Measurements from ENCODE around the gene VPS36.

The VPS36 gene

DNA sequence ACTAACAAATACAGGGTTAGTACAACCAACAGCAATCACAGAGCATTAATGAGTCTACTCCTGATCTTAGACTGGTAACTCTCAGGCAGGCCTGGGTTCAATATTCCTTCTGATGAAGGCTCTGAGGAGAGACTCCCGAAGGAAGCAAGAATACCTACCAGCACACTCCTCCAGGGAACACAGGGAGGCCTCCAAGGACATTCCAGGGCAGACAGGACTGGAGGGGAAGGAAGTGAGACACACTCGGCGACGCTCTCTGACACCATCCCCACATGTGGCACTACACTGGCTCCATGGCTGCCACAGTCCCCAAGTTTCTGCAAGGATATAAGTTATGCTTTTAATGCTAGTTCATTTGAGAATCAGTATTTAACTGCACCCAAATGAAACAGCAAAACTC lies 64.6 kb downstream of the VPS36 start:
- Histone ChIP-seq H2BK5ac (ENCODE audit: low read depth, low read length, poor library complexity) (no peak overlapping the region), H3K4me3 (ENCODE audit: low read depth, low read length) (no peak overlapping the region), H2AK5ac (ENCODE audit: low read length) (no peak overlapping the region), H3K36me3 (ENCODE audit: control insufficient read depth in 1 of 2, insufficient read depth in 2 of 2, low read length in 2 of 2) (no peaks in the 10 kb centered on the region), H2AFZ (ENCODE audit: insufficient read depth, low read length, poor library complexity) (no peak overlapping the region), H4K12ac (ENCODE audit: low read depth, low read length) (no peak overlapping the region), H3K23ac (ENCODE audit: low read length) (no peak overlapping the region), H3K4ac (ENCODE audit: low read depth, low read length) (no peak overlapping the region), H2BK120ac (ENCODE audit: insufficient read depth, low read length, poor library complexity) (no peak overlapping the region), H3K9ac (ENCODE audit: low read length) (no peak overlapping the region), H4K91ac (ENCODE audit: low read depth, low read length) (no peak overlapping the region), H3K27me3 (ENCODE audit: insufficient read depth, low read length) (no peaks in the 10 kb centered on the region), H3K14ac (ENCODE audit: low read length) (no peak overlapping the region), H3K27ac (ENCODE audit: low read depth, low read length) (no peak overlapping the region), H3K4me2 (ENCODE audit: low read length) (no peak overlapping the region), H4K8ac (ENCODE audit: low read depth, low read length) (no peak overlapping the region), H3K4me1 (ENCODE audit: control insufficient read depth in 1 of 2, insufficient read depth in 2 of 2, low read length in 2 of 2) (no peaks in the 10 kb centered on the region), H3K9me3 (ENCODE audit: insufficient read depth, low read depth, low read length) (no peaks in the 10 kb centered on the region), H3K79me2 (ENCODE audit: control insufficient read depth, insufficient read depth, low read length, poor library complexity) (no peaks in the 10 kb centered on the region), H2BK12ac (ENCODE audit: low read length) (no peak overlapping the region), H3K79me1 (ENCODE audit: low read length) (no peaks in the 10 kb centered on the region), H3K18ac (ENCODE audit: low read length) (no peak overlapping the region)
- WGBS (ENCODE audit: extremely low coverage, insufficient coverage, insufficient read length), result no CpG with 5 or more reads among the region's 4 CpGs
- DNase-seq, result no peak

DNA sequence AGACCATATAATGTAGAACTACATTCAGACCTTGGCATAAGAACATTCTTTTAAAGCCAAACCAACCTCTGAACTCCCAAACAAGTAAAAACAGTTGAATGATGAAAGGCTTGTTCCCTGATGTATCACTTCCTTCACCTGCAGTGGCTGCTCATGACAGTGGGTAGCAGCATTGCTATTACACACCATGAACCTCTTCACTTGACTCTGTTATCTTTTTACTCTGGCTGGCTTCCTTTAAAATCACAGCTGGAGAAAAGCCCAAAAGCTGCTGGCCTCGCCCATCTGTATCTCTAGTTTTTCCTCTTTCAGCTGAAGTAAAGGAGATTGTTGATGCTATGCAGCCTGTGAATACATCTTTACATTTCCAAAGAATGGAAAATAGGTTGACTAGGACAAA lies 67.1 kb downstream of the VPS36 start:
- H2AK5ac ChIP-seq (ENCODE audit: low read length), result no peak overlapping the region
- H3K27me3 ChIP-seq (ENCODE audit: insufficient read depth, low read length), result no peaks in the 10 kb centered on the region
- H3K4me2 ChIP-seq (ENCODE audit: low read length), result no peak overlapping the region
- H2BK120ac ChIP-seq (ENCODE audit: insufficient read depth, low read length, poor library complexity), result no peak overlapping the region
- no peak overlapping the region for H4K8ac ChIP-seq (ENCODE audit: low read depth, low read length)
- H3K27ac ChIP-seq (ENCODE audit: low read depth, low read length), result no peak overlapping the region
- no peak overlapping the region for H2BK5ac ChIP-seq (ENCODE audit: low read depth, low read length, poor library complexity)
- H3K4me3 ChIP-seq (ENCODE audit: low read depth, low read length), result no peak overlapping the region
- no peak overlapping the region for H4K91ac ChIP-seq (ENCODE audit: low read depth, low read length)
- no peak for DNase-seq
- H3K9me3 ChIP-seq (ENCODE audit: insufficient read depth, low read depth, low read length), result no peaks in the 10 kb centered on the region
- WGBS (ENCODE audit: extremely low coverage, insufficient coverage, insufficient read length), result no CpG with 5 or more reads among the region's 1 CpG
- H3K4me1 ChIP-seq (ENCODE audit: control insufficient read depth in 1 of 2, insufficient read depth in 2 of 2, low read length in 2 of 2), result no peaks in the 10 kb centered on the region
- no peak overlapping the region for H4K12ac ChIP-seq (ENCODE audit: low read depth, low read length)
- no peak overlapping the region for H3K18ac ChIP-seq (ENCODE audit: low read length)
- no peak overlapping the region for H3K9ac ChIP-seq (ENCODE audit: low read length)
- no peak overlapping the region for H2BK12ac ChIP-seq (ENCODE audit: low read length)
- H3K14ac ChIP-seq (ENCODE audit: low read length), result no peak overlapping the region
- no peaks in the 10 kb centered on the region for H3K36me3 ChIP-seq (ENCODE audit: control insufficient read depth in 1 of 2, insufficient read depth in 2 of 2, low read length in 2 of 2)
- H2AFZ ChIP-seq (ENCODE audit: insufficient read depth, low read length, poor library complexity), result no peak overlapping the region
- H3K79me1 ChIP-seq (ENCODE audit: low read length), result no peaks in the 10 kb centered on the region
- H3K23ac ChIP-seq (ENCODE audit: low read length), result no peak overlapping the region
- no peaks in the 10 kb centered on the region for H3K79me2 ChIP-seq (ENCODE audit: control insufficient read depth, insufficient read depth, low read length, poor library complexity)
- no peak overlapping the region for H3K4ac ChIP-seq (ENCODE audit: low read depth, low read length)

GRCh38 chr13:52378312-52378711 lies 72.1 kb downstream of the VPS36 start:
- no peak overlapping the region for H3K14ac ChIP-seq (ENCODE audit: low read length)
- H3K27me3 ChIP-seq (ENCODE audit: insufficient read depth, low read length), result no peaks in the 10 kb centered on the region
- H3K4me3 ChIP-seq (ENCODE audit: low read depth, low read length), result no peak overlapping the region
- no peak overlapping the region for H4K91ac ChIP-seq (ENCODE audit: low read depth, low read length)
- no peak overlapping the region for H3K4ac ChIP-seq (ENCODE audit: low read depth, low read length)
- no peak overlapping the region for H4K8ac ChIP-seq (ENCODE audit: low read depth, low read length)
- no peaks in the 10 kb centered on the region for H3K36me3 ChIP-seq (ENCODE audit: control insufficient read depth in 1 of 2, insufficient read depth in 2 of 2, low read length in 2 of 2)
- no peak overlapping the region for H2BK5ac ChIP-seq (ENCODE audit: low read depth, low read length, poor library complexity)
- no peak overlapping the region for H3K27ac ChIP-seq (ENCODE audit: low read depth, low read length)
- H2BK12ac ChIP-seq (ENCODE audit: low read length), result no peak overlapping the region
- H3K23ac ChIP-seq (ENCODE audit: low read length), result no peak overlapping the region
- H3K79me2 ChIP-seq (ENCODE audit: control insufficient read depth, insufficient read depth, low read length, poor library complexity), result no peaks in the 10 kb centered on the region
- H3K9ac ChIP-seq (ENCODE audit: low read length), result no peak overlapping the region
- no peak overlapping the region for H4K12ac ChIP-seq (ENCODE audit: low read depth, low read length)
- H2BK120ac ChIP-seq (ENCODE audit: insufficient read depth, low read length, poor library complexity), result no peak overlapping the region
- no peak overlapping the region for H3K4me2 ChIP-seq (ENCODE audit: low read length)
- H3K9me3 ChIP-seq (ENCODE audit: insufficient read depth, low read depth, low read length), result no peaks in the 10 kb centered on the region
- WGBS (ENCODE audit: extremely low coverage, insufficient coverage, insufficient read length), result no CpG with 5 or more reads among the region's 22 CpGs
- no peak overlapping the region for H2AFZ ChIP-seq (ENCODE audit: insufficient read depth, low read length, poor library complexity)
- DNase-seq, result no peak
- H2AK5ac ChIP-seq (ENCODE audit: low read length), result no peak overlapping the region
- H3K4me1 ChIP-seq (ENCODE audit: control insufficient read depth in 1 of 2, insufficient read depth in 2 of 2, low read length in 2 of 2), result no peaks in the 10 kb centered on the region
- no peak overlapping the region for H3K18ac ChIP-seq (ENCODE audit: low read length)
- H3K79me1 ChIP-seq (ENCODE audit: low read length), result no peaks in the 10 kb centered on the region

- H3K27me3 ChIP-seq (ENCODE audit: insufficient read depth, low read length), result no peaks in the 10 kb centered on the region
- no peak overlapping the region for H3K4me2 ChIP-seq (ENCODE audit: low read length)
- H2BK12ac ChIP-seq (ENCODE audit: low read length), result no peak overlapping the region
- no peak overlapping the region for H2BK120ac ChIP-seq (ENCODE audit: insufficient read depth, low read length, poor library complexity)
- no peak overlapping the region for H3K14ac ChIP-seq (ENCODE audit: low read length)
- H3K27ac ChIP-seq (ENCODE audit: low read depth, low read length), result no peak overlapping the region
- H3K9ac ChIP-seq (ENCODE audit: low read length), result no peak overlapping the region
- H3K4me3 ChIP-seq (ENCODE audit: low read depth, low read length), result no peak overlapping the region
- no peak overlapping the region for H4K12ac ChIP-seq (ENCODE audit: low read depth, low read length)
- no peak overlapping the region for H3K23ac ChIP-seq (ENCODE audit: low read length)
- H3K36me3 ChIP-seq (ENCODE audit: control insufficient read depth in 1 of 2, insufficient read depth in 2 of 2, low read length in 2 of 2), result no peaks in the 10 kb centered on the region
- no peak overlapping the region for H4K8ac ChIP-seq (ENCODE audit: low read depth, low read length)
- no peaks in the 10 kb centered on the region for H3K79me2 ChIP-seq (ENCODE audit: control insufficient read depth, insufficient read depth, low read length, poor library complexity)
- peak; percentile 4 to 11 for DNase-seq
- no peak overlapping the region for H3K18ac ChIP-seq (ENCODE audit: low read length)
- H3K79me1 ChIP-seq (ENCODE audit: low read length), result no peaks in the 10 kb centered on the region
- no CpG with 5 or more reads among the region's 21 CpGs for WGBS (ENCODE audit: extremely low coverage, insufficient coverage, insufficient read length)
- H3K4ac ChIP-seq (ENCODE audit: low read depth, low read length), result no peak overlapping the region
- no peaks in the 10 kb centered on the region for H3K4me1 ChIP-seq (ENCODE audit: control insufficient read depth in 1 of 2, insufficient read depth in 2 of 2, low read length in 2 of 2)
- no peaks in the 10 kb centered on the region for H3K9me3 ChIP-seq (ENCODE audit: insufficient read depth, low read depth, low read length)
- H2BK5ac ChIP-seq (ENCODE audit: low read depth, low read length, poor library complexity), result no peak overlapping the region
- H2AK5ac ChIP-seq (ENCODE audit: low read length), result no peak overlapping the region
- no peak overlapping the region for H4K91ac ChIP-seq (ENCODE audit: low read depth, low read length)
- H2AFZ ChIP-seq (ENCODE audit: insufficient read depth, low read length, poor library complexity), result no peak overlapping the region
Observed at GRCh38 chr13:52377898-52378297, 72.5 kb downstream of the VPS36 start.
